Measurements from ENCODE around the gene SNF8. TPM values are rescaled to one million over a fixed set of nuclear protein-coding genes. Genes with fewer than 3 reads are reported as not detected.
"Not testable (repeated sequence)": the region's sequence is repeated elsewhere in the genome, so short reads cannot be mapped to it uniquely, and the experiment has no call there.

Gene SNF8
- polyA plus RNA-seq, 1 donor from 2014 or later = 108 TPM

- H3K4me3 Mint-ChIP-seq = peak overlapping the region in 1 of 4 donors; percentile 28
- peaks cover 2% of the 10 kb centered on the region for H3K36me3 Mint-ChIP-seq
- H3K4me1 Mint-ChIP-seq = peaks cover 0 to 2% (median 0%) of the 10 kb centered on the region in 3 donors
- peaks cover 20% of the 10 kb centered on the region for H3K27me3 Mint-ChIP-seq
- H3K27ac Mint-ChIP-seq = no peak overlapping the region
- H3K9me3 Mint-ChIP-seq = peaks cover 0 to 2% (median 0%) of the 10 kb centered on the region in 3 donors
These were observed 16.3 kb upstream of the SNF8 start for GRCh38 chr17:48960834-48961515.

GRCh38 chr17:48954300-48954755 is 9.7 kb upstream of the SNF8 start:
- H3K27ac Mint-ChIP-seq = peak overlapping the region in 1 of 3 donors; percentile 61
- peaks cover 0 to 2% (median 0%) of the 10 kb centered on the region in 3 donors for H3K9me3 Mint-ChIP-seq
- peaks cover 5% of the 10 kb centered on the region in 3 donors for H3K4me1 Mint-ChIP-seq
- peaks cover 2% of the 10 kb centered on the region for H3K36me3 Mint-ChIP-seq
- peaks cover 13% of the 10 kb centered on the region for H3K27me3 Mint-ChIP-seq
- no peak overlapping the region for H3K4me3 Mint-ChIP-seq

DNA sequence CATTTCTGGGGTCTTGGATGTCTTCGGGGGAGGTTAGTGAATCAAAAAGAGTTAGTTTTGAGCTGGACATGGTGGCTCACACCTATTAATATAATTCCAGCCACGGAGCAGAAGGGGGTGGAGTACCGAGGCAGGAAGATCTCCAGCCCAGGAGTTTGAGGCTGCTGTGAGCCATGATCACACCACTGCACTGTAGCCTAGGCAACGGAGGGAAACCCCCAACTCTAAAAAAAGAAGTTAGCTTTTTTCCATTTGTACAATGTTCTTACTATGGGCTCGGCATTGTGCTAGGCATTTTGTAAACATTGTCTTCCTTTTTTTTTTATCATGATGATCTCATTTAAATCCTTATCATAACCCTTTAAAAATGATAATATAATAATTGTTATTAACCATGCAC is 8.3 kb upstream of the SNF8 start:
- H3K27ac Mint-ChIP-seq = peak overlapping the region in 1 of 3 donors; percentile 83
- peak overlapping the region in 1 of 4 donors; percentile 76 for H3K4me3 Mint-ChIP-seq
- H3K9me3 Mint-ChIP-seq = peaks cover 0 to 2% (median 0%) of the 10 kb centered on the region in 3 donors
- H3K4me1 Mint-ChIP-seq = peaks cover 4 to 5% (median 5%) of the 10 kb centered on the region in 3 donors
- peaks cover 5% of the 10 kb centered on the region for H3K27me3 Mint-ChIP-seq
- no peaks in the 10 kb centered on the region for H3K36me3 Mint-ChIP-seq

- Mint-ChIP-seq H3K9me3 (peaks cover 0 to 3% (median 0%) of the 10 kb centered on the region in 3 donors), H3K4me3 (no peak overlapping the region)
These were observed 6.9 kb upstream of the SNF8 start for GRCh38 chr17:48951572-48951971.

GRCh38 chr17:48945261-48945651 is 614 bp upstream of the SNF8 start:
- not testable (repeated sequence) for H3K9me3 Mint-ChIP-seq, H3K4me1 Mint-ChIP-seq, H3K36me3 Mint-ChIP-seq, H3K27me3 Mint-ChIP-seq
- Mint-ChIP-seq H3K27ac (peak overlapping the region; percentile 94 to 96 (median 94)), H3K4me3 (peak overlapping the region; percentile 91 to 99 (median 96))

More at GRCh38 chr17:48951572-48951971, 6.9 kb upstream of the SNF8 start:
- Mint-ChIP-seq H3K4me1 (peaks cover 4 to 5% (median 5%) of the 10 kb centered on the region in 3 donors), H3K36me3 (no peaks in the 10 kb centered on the region), H3K27me3 (peaks cover 5% of the 10 kb centered on the region), H3K27ac (no peak overlapping the region)

DNA sequence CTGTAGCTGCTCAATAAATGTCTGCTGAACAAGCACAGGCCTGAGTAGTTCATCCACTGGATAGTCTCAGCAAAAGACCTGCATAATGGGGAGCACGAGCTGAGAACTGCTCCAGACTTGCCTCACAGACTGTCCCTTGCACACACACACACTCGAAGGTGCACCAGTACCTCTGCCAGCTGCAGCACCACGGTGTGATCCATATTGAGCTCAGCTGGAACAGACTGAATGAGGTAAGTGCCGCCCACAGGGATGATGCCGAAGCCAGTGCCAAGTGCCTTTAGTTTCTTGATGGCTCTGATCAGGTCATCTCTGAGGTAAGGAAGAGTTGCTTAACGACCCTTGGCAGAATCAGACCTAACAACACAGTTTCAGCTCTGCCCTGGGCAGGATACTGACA is 11.6 kb downstream of the SNF8 start:
- Mint-ChIP-seq H3K4me1 (peaks cover 0 to 5% (median 0%) of the 10 kb centered on the region in 3 donors), H3K4me3 (no peak overlapping the region), H3K27ac (no peak overlapping the region), H3K27me3 (no peaks in the 10 kb centered on the region), H3K9me3 (no peaks in the 10 kb centered on the region), H3K36me3 (peaks cover 2% of the 10 kb centered on the region)

- Mint-ChIP-seq H3K9me3 (no peaks in the 10 kb centered on the region), H3K4me3 (no peak overlapping the region), H3K4me1 (peaks cover 0 to 5% (median 0%) of the 10 kb centered on the region in 3 donors), H3K27ac (no peak overlapping the region), H3K36me3 (peaks cover 3% of the 10 kb centered on the region), H3K27me3 (no peaks in the 10 kb centered on the region)
These were observed 14.2 kb downstream of the SNF8 start for GRCh38 chr17:48930435-48930873.

DNA sequence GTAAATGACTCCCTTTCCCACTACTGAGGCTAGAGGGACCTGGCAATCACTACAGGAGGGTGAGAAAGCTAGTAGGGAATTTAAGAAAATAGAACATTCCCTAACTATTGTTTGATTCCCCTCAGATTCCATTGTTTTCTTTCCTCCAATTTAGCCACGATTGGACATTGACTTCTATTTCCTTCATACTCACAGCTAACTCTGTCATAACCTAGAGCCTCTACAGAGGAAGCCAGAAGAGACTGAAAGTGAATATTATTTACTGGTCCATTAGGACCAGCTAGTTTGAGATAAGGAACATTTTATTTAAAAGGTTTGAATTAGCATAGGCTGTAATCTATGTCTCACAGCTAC is 14.9 kb downstream of the SNF8 start:
- H3K27me3 Mint-ChIP-seq = no peaks in the 10 kb centered on the region
- peaks cover 3% of the 10 kb centered on the region for H3K36me3 Mint-ChIP-seq
- peak overlapping the region in 1 of 3 donors; percentile 15 for H3K27ac Mint-ChIP-seq

GRCh38 chr17:48928876-48929811 is 15.5 kb downstream of the SNF8 start:
- no peaks in the 10 kb centered on the region for H3K27me3 Mint-ChIP-seq
- peaks cover 3% of the 10 kb centered on the region for H3K36me3 Mint-ChIP-seq
- peak overlapping the region in 2 of 3 donors; percentile 1 to 60 for H3K27ac Mint-ChIP-seq
- no peaks in the 10 kb centered on the region for H3K9me3 Mint-ChIP-seq
- no peak overlapping the region for H3K4me3 Mint-ChIP-seq
- H3K4me1 Mint-ChIP-seq = peaks cover 0 to 5% (median 0%) of the 10 kb centered on the region in 3 donors

More for the DNA sequence above, 14.9 kb downstream of the SNF8 start:
- H3K4me3 Mint-ChIP-seq = no peak overlapping the region
- peaks cover 0 to 5% (median 0%) of the 10 kb centered on the region in 3 donors for H3K4me1 Mint-ChIP-seq
- H3K9me3 Mint-ChIP-seq = no peaks in the 10 kb centered on the region

GRCh38 chr17:48927978-48928745 is 16.5 kb downstream of the SNF8 start:
- H3K36me3 Mint-ChIP-seq = peaks cover 3% of the 10 kb centered on the region
- H3K9me3 Mint-ChIP-seq = no peaks in the 10 kb centered on the region
- peaks cover 0 to 5% (median 0%) of the 10 kb centered on the region in 3 donors for H3K4me1 Mint-ChIP-seq
- H3K4me3 Mint-ChIP-seq = no peak overlapping the region
- H3K27ac Mint-ChIP-seq = peak overlapping the region in 2 of 3 donors; percentile 39 to 60
- H3K27me3 Mint-ChIP-seq = no peaks in the 10 kb centered on the region

DNA sequence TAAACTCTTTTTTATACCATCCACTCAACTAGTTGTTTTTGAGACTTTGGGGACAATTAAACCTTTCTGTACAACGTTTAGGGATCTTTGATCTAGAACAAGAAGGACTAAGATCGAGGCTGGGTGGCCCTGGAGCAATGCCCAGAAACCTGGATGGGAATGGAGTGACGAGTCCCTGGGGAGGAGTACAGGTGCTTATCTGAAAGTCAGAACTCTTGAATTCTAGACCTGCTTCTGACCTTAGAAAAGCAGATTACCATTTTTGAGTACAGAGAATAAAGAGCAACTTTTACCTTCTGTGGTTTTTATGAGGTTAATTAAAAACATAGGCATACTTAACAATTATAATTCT is 18.7 kb downstream of the SNF8 start:
- Mint-ChIP-seq H3K36me3 (peaks cover 7% of the 10 kb centered on the region), H3K4me1 (peaks cover 0 to 5% (median 0%) of the 10 kb centered on the region in 3 donors), H3K9me3 (no peaks in the 10 kb centered on the region), H3K27ac (peak overlapping the region in 1 of 3 donors; percentile 24), H3K4me3 (no peak overlapping the region), H3K27me3 (no peaks in the 10 kb centered on the region)

GRCh38 chr17:48925251-48925990 is 19.2 kb downstream of the SNF8 start:
- H3K27ac Mint-ChIP-seq = peak overlapping the region in 2 of 3 donors; percentile 24 to 60

GRCh38 chr17:48915459-48916282 is 29.0 kb downstream of the SNF8 start:
- Mint-ChIP-seq H3K9me3 (no peaks in the 10 kb centered on the region), H3K4me1 (peaks cover 35 to 42% (median 39%) of the 10 kb centered on the region in 3 donors), H3K27me3 (no peaks in the 10 kb centered on the region), H3K36me3 (peaks cover 2% of the 10 kb centered on the region), H3K27ac (peak overlapping the region; percentile 94 to 97 (median 95)), H3K4me3 (peak overlapping the region in 3 of 4 donors; percentile 64 to 77 (median 70))

More at GRCh38 chr17:48925251-48925990, 19.2 kb downstream of the SNF8 start:
- Mint-ChIP-seq H3K4me1 (peaks cover 0 to 5% (median 0%) of the 10 kb centered on the region in 3 donors), H3K36me3 (peaks cover 10% of the 10 kb centered on the region), H3K27me3 (no peaks in the 10 kb centered on the region), H3K4me3 (no peak overlapping the region), H3K9me3 (no peaks in the 10 kb centered on the region)
